Kidney capillary endothelial cell (primary cell): Measurements from ENCODE around the gene EXO1.
"Not testable (repeated sequence)": the region's sequence is repeated elsewhere in the genome, so short reads cannot be mapped to it uniquely, and the experiment has no call there.

Experiments
- DNase-seq: peaks from one replicate; pipeline ENCODE4 v3.0.0-alpha.2; 2018; ENCODE audit warnings: low spot score

EXO1 gene

DNA sequence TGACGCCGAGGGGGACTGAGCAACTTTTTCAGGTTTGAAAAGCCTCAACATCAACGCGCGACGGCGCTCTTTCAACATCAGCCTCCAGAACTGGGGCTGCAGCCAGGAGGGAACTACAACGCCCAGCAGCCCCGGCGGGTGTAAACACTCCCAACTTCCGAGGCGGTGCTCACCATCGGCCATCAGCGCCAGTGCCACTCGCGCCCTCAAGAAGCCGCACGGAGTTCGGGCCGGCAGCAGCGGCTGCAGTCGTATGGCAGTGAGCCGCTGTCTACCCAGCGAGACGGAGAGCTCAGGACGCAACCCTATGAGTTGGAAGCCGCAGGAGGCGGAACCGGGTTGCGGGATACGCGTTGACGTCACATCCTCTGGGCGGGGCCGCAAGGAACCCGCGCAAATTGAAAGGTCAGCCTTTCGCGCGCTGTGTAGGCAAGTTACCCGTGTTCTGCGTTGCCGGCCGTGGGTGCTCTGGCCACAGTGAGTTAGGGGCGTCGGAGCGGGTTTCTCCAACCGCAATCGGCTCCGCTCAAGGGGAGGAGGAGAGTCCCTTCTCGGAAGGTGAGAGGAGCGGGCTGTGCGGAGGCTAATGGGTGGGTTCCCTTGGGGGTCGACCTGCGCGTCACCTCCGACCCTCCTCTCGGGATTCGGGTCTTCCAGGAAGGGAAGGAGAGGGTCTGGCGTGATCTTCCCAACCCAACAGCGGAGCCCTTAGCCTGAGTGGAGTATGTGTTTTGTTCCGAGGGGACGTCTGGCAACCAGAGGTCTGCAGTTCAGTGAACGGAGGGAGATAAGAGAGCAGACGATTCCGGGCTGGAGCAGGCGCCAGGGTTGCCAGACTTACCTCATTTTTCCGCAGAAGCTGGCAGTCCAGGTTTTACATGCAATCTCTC, at the start of gene EXO1:
EXO1 (plus strand) TSS at position 409 of the 890 bp plus-strand sequence. CDS start 2,222 bp downstream, outside the sequence.
- peak; percentile 81 for DNase-seq

DNA sequence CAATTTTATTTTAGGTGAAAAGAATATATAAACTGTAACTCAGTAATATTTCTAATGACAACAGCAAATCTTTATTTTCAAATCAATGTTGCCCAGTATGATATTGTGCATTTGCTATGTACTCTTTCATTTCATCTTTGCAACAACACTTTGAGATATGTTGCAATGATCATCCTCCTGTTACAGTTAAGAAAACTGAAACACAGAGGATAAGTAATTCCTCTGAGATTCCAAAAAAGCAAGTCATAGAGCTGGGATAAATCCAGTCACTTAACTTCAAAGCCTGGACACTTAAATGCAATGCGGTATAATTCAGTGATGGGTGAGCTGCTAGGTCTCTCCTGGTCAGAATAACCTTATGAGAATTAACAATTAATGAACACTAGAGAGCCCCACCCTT, 48.6 kb upstream of the EXO1 start:
- no peak for DNase-seq

DNA sequence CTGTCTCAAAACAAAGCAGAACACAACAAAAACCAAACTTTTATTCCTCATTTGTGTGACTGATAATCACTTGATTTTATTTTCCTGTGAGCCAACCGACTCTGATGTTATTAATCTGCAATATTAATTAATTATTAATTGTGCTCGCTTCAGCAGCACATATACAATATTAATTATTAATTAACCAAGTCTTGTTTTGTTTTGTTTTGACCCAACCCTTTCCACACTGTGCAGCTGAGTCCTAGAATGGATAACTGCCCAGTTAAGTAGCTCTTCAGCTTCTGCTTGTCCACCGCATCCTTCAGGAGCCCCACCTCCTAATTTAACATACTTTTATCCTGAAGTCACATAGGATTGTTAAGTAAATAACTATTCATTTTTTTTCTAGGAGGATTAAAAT, 47.4 kb upstream of the EXO1 start:
- no peak for DNase-seq

DNA sequence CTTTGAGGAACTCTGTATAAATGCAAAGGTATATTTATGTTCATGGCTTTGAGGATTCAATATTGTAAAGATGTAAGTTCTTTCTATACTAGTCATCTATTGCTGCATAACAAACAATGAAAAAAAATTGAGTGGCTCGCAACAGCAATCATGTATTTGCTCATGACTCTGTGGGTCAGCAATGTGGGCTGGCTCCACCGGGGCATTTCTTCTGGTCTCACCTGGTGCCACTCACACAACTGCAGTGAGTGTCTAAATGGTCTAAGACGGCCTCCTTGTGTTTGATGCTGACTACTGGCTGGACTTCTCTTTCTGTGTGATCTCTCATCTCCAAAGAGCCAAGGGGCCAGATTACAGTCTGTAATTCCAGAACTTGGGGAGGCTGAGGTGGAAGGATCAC, 45.1 kb upstream of the EXO1 start:
- no peak for DNase-seq

DNA sequence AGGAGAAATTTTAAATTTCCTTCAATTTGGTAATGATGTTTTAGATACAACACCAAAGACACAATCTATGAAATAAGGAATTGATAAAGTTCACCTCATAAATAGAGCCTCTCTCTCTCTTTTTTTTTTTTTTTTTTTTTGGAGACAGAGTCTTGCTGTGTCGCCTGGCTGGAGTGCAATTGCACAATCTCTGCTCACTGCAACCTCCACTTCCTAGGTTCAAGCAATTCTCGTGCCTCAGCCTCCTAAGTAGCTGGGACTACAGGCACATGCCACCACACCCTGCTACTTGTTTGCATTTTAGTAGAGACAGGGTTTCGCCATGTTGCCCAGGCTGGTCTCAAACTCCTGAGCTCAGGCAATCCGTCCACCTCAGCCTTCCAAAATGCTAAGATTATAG, 43.3 kb upstream of the EXO1 start:
- DNase-seq = not testable (repeated sequence)

DNA sequence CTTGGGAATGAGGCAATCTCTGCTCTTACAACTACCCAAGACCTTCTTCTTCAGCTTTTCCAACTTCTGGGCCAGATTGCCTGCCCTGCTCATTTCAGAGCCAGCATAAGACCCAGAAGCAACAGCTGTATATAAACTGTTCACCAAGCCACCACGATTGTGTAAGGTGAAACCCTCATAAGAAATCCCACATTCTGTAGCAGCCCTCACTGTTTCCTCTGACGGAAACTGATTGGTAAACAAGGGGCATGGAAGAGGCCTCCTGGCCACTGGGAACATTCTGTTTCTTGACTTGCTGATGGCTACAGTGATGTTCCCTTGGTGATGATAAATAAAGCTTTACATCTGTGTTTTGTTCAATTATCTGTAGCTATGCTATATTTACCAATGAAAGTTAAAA, 39.7 kb upstream of the EXO1 start:
- DNase-seq = no peak

DNA sequence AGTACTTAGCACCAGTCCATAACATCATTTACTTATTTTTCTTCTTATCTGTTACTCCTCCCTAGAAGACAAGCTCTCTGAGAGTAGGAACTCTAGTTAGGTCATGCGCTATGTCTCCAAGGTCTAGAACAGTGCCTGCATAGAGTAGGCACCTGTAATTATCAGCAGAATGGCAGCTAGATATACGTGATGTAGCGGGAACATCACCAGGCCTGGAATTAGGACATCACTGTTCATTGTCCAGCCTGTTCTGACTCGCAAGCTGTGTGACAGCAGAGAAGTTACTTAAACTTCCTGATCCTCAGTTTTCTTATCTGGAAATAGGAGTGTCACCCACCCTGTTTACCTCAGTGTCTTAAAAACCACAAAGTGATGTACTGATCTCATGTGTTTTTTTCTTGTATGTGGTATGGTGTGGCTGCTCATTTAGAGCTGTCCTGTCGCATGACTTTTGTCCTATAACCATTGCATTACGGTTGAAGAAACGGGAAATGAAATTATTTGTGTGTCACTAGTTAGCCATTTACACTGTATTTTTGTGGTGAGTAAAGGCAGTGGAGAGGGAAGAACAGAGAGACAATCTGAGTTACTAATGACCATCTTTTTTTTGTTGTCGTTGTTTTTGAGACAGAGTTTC, 37.1 kb upstream of the EXO1 start:
- DNase-seq = no peak

DNA sequence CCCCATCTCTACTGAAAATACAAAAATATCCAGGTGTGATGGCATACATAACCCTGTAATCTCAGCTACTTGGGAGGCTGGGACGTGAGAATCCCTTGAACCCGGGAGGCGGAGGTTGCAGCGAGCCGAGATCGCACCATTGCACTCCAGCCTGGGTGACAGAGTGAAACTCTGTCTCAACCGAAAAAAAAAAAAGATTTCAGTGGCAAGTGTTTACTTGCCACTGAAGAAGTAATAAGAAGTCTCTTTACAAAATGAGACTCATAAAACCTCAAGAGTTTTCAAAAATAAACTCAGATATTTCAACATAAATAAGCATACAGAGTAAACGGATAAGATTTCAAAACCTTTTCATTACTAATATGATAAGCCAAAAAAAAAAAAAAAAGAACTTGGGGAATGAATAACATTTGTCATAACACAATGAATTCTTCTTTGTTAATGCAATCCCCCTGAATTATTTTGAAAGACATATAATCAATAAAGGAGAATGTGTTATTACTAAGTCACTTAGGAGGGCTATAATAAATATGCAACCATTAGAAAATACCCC, 34.2 kb upstream of the EXO1 start:
- no peak for DNase-seq

DNA sequence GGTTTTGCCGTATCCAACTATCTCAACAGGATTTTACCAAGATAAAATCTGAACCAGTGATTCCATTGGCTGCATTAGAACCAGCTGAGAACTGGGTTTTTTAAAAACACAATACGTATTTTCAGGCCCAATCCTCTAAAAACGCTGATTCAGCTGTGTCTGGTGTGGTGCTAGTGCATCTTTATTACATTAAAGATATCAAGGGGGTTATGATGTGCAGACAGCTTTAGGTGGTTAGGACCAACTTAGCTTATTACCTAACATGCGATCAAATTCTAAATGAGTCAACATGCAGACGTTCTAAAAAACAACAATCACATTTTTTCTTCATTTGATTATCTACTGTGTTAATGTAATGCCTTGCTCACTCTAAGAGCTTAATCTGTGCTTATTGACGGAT, 32.0 kb upstream of the EXO1 start:
- DNase-seq = no peak

DNA sequence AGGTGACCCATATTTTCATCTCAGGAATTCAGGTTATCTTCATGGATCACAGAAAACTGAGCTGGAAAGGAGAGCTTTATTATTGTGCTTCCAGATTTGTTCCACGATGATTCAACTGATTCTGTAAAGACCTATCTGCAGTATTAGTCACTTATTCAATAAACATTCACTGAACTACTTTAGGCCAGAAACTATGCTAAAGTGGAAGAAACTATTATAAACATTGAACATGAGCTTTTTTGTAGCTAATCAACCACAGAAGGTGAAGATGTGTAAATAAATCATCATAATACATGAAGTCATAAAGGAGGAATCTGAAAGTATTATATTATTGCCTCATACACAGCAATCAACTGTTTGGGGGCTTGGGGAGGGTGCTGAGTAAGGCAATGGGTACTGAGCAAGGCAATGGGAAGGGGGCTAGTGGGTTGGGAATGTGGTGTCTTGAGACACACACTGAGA, 30.6 kb upstream of the EXO1 start:
- DNase-seq = no peak

DNA sequence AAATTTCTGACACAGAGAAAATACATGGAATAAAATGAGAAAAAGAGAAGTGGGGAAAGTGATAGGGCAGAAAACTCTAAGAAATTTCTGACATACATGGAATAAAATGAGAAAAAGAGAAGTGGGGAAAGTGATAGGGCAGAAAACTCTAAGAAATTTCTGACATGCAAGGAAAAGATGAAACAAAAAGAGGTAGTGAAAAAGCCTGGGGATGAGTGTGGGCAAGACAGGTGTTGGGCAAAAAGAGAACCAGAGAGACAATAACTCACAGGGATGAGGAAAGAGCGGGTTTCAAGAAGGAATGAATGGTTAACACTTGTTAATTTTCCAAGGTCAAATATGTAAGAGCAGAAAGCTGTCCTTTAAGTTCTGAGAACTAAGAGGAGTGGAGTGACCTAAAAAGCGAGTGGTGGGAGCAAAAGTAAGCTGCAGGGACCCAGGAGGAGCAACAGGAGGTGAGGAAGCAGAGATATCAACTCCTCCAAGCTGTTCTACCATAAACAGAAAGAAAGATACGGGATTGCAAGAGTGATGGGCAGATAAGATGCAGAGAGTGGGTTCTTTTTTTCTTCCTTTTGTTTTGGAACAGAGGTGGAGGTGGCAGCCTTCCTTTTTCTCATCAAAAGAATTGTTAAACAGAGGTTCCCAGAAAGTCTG, 29.9 kb upstream of the EXO1 start:
- no peak for DNase-seq

DNA sequence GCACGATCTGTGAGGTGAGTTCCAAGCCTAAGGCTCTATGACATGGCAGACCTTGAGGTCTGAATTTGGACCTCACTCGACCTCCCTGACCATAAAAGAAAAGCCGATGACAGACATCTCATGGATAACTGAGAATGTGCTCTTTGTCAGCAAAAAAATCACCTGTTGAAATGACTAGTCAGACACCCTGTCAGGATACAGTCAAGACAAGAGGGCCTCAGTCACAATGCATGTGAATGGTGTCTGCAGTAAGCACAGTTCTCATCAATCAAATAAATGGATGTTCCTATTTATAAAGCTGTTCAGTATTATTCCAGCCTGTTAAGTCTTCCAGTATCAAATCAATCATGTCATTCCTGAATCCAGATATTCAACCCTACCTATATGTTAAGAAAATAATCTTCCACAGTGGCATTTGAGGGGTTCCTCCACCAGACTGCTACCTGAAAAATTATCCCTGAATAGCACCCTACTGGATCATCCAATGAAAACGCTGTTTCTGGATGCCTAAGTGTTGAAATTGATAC, 28.6 kb upstream of the EXO1 start:
- DNase-seq = no peak

DNA sequence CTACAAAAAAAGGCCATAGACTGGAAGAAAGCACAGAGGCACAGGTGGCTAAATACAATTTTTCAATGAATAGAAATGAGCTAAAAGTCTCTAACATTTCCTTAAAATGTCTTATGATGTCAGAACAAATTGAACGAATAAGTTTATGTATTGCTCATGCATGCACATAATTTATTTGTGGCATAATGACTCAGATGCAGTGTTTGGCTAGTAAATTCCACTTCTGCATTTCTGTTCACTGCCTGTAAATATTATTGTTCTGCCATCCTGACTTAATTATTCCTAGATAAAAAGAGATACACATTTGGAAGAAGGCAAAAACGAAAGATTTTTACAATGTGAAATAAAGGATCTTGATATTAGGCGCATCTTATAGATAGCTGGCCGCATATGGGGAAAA, 26.6 kb upstream of the EXO1 start:
- no peak for DNase-seq

DNA sequence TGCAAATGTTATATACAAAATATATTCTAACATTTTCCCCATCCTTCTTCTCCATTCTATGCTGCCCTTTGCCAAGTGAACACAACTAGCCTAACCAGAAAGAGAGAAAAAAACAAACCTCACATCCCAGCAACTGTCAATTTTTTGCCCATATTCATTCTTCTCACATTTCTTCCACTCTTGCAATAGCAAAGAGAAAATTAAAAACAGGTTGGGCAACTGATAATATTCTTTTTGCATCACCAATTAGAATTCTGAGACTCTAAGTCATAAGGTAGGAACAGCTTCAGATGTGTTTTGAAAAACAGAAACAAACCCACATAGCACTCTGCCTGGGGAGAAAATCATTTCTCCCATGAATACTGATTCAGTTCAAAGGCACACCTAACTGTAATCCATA, 25.2 kb upstream of the EXO1 start:
- DNase-seq = no peak

DNA sequence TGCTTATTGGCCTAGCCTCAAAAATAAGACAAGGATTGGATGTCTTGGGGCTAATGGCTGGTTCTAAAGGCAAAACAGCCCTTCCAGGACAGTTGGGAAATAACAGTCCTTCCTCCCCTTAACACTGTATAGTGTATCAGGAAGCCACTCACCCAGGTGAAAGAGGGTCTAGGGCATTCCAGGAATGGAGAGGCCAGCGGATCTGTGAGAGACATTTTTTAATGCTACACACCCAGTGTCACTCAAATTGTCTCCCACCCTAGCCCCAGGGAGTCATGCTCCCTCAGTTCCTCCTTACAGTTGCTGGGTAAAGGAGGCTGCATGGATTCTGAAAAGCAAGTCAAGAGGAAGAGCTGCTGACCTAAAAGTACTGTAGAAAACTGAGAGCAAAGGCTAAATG, 24.1 kb upstream of the EXO1 start:
- no peak for DNase-seq

DNA sequence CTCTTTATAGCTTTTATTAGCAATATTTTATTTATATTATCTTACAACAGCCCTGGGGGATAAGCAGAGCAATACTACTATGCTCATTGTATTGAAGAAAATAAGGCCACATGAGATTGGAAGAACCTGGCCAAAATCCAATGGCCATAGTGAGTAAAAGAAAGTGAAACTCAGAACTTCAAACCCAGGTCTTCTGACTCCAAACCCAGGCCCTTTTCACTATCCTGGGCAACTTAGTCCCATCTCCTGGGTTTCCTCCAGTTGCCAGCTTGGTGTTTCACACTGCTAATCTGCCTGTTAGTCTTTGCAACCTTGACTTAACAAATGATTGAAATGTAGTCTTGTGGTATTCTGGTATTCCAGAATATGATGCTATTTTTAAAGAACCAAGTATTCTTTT, 22.4 kb upstream of the EXO1 start:
- no peak for DNase-seq

DNA sequence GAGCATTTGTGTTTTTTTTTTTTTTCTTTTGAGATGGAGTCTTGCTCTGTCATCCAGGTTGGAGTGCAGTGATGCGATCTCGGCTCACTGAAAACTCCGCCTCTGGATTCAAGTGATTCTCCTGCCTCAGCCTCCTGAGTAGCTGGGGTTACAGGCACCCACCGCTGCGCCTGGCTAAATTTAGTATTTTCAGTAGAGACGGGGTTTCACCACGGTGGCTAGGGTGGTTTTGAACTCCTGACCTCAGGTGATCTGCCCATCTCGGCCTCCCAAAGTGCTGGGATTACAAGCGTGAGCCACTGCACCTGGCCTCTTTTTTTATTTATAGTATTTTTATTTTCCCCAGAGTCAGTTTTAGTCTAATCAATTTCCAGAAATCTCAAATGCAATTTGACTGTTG, 21.4 kb upstream of the EXO1 start:
- DNase-seq = not testable (repeated sequence)

DNA sequence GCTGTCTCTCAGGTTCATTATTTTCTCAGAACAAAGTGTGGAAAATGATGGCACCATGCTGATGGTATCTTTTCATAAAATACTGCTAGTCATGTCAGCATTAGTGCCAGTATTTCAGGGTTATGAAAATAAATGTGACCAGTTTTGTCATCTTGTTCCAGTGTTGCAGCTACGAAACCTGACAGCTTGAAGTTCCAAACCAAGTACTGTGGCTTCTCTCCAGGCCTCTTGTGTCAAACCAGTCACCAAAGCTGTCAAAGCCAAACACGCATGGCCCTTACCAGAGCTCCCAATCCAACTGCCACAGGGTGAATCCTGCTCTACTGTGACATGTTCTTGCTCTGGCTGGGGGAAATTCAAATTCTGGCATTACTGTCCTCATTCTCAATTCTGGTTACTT, 20.7 kb upstream of the EXO1 start:
- no peak for DNase-seq

DNA sequence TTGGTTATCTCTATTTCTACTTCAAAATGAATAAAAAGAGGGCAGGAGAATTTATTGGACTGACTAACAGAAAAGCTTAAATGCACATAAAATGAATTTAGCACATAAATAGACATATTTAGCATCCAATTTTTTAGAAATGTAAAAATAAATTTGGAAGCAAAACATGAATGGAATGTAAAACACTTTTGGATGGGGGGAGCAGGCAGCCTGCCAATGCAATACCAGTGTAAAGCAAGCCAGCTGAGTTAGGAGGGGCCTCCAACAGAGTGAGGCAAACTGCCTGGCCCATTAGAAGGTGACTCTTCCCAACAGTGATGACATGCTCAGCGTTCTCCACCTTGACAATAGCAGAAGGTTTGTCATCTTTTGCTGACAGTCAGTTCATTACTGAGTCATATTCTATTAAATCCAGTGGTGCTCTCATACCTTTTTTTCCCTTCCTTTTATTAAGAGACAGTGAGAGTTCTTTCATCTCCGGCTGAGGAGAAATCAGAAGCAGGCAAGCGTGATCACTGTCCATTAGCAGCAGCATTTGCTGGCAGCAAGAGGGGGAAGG, 19.5 kb upstream of the EXO1 start:
- DNase-seq = no peak

DNA sequence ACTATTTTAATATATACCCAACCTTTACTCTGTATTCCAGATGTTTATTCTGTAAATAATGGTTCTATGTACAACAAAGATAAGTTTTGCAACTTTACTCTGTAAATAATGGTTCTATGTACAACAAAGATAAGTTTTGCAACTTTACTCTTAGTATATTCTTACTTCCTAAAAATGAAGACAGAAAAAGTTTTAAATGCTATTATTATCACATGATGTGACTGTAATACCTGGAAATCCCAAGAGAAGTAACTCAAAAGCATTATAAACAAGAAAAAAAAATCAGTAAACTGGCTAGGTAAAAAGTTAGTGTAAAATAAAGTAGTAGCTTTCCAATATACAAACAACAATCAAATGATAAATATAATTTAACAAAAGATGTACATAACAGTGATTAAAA, 18.5 kb upstream of the EXO1 start:
- DNase-seq = no peak

DNA sequence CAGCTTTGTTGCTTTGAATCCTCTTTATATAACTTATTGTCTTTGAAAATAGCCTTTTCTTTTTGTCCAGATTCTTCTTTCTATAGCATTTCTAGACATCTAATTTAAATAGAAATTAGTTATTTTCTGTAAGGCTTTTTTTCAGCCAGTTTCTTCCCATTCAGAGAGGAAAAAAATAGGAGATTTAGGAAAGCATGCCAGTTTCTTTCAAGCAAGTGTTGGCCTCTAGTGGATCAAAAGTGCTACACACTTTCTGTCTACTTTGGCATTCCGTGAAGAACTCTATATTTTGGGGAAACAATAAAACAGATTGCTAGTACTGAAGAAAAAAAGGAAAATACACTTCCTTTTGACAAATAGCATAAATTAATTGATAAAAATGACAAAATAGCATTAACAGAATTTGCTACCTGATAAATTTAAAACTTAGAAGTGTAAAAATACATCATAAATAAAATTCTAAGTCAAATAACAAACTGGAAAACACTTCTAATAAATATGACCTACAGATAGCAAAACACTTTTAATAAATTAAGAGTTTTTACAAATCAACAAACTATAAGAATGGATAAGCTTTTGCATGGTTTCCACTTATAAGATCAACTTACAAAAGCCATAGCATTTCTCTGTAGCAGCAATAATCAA, 13.1 kb upstream of the EXO1 start:
- DNase-seq = peak; percentile 34

DNA sequence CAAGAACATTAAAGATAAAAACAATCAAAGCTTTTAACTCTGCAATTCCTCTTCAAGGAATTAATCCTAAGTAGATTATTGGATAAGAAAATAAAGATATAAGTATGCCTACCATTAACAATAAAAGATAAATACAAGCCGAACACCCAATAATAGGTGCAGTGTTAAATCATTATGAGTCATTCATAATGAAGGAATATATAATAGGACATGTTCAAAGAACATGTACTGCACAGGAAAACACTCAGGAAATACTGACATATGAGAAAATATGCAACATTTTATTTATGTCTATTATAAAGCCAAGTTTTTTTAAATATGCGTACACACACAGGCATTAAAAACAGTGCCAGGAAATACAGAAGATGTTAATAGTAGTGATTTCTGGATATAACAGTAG, 11.1 kb upstream of the EXO1 start:
- DNase-seq = no peak
